Medulla oblongata (tissue), 1 donor: ENCODE results near the gene SOX9.

Experiments
- DNase-seq: peaks from one replicate; pipeline ENCODE4 v3.0.0-alpha.2; 2015; ENCODE audit errors: extremely low spot score

The SOX9 gene

DNA sequence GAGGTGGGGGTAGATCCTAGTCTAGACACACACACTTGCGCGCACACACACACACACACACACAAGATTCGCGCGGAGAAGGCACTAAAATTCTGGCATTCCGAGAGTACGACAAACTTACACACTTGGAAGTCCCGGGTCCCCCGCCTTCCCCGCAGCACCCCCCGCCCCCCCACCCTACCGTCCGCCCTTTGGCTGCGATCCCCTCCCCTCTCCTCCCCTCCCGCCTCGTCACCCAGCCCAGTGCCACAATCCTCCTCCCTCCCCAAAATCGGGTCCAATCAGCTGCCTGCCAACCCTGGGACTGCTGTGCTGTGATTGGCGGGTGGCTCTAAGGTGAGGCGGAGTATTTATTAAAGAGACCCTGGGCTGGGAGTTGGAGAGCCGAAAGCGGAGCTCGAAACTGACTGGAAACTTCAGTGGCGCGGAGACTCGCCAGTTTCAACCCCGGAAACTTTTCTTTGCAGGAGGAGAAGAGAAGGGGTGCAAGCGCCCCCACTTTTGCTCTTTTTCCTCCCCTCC is at the start of gene SOX9:
SOX9 (plus strand) TSS at position 379 of the 522 bp plus-strand sequence. CDS start 372 bp downstream, outside the sequence.
- DNase-seq = peak; percentile 97

DNA sequence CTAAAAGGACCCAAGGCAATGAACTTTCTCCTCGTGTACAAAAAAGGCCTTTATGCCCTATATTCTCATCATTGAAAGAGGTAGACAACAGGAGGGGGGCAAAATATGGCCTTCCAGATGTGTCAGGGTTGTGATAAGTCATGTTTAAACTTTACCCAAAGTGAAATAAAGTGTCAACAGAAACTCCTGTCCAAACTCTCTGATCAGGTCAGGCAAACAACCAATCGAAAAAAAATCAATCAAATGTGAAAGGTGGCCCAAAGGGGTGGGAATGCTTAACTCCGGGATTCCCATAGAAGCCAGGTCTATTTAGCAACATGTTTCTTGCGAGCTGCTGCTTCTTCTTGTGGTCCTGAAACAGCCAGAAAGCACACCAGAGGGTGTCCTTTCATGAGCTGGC is 49.5 kb upstream of the SOX9 start:
- DNase-seq = no peak

GRCh38 chr17:72075995-72076677 is 44.7 kb upstream of the SOX9 start:
- no peak for DNase-seq

DNA sequence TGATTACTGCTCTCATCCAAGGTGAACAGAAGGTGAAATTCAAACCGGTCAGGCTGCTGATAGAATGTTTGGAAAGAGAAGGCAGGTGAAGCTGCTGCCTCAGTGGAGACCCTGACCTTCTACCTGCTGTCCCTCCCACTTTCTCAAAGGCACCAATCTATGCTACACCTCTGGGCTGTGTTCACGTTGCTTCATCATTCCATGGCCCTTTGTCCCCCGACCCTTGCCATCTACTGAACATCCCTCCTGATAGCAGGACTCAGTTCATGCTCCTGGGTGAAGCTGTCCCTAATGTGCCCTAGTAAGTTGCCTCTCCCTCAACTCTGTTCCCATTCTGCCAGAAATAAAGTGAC is 44.2 kb upstream of the SOX9 start:
- DNase-seq = no peak

GRCh38 chr17:72077326-72077960 is 43.4 kb upstream of the SOX9 start:
- DNase-seq = no peak

DNA sequence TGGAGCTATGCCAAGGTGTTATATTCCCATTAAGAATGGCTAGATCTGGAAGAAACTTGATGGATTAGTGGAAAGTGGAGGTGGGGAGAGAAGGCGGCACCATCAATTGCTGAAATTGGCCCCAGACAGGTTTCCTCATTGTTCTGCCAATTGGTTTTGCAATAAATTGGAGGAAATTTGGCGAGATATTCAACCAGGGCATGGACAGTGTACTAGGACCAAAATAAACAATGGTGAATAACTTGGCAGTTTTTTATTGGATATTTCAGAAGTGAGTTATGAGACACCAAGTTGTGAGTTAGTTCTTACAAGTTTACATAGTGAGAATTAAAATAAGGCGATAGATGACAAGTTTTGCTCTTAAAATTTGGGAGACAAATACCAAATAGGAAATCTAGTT is 41.1 kb upstream of the SOX9 start:
- DNase-seq = no peak

DNA sequence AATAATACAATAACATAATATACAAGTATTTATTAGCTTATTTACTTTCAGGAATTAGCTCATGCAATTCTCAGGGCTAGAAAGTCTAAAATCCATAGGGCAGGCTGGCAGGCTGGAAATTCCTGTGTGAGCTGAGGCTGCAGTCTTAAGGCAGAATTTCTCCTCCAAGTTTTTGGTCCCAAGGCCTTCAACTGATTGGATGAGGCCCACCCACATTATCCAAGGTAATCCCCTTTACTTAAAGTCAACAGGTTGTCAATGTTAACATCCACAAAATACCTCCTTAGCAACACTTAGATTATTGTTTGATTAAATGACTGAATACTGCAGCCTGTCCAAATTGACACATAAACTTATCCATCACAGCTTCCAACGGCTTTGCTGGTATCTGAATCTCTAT is 32.9 kb upstream of the SOX9 start:
- DNase-seq = no peak

DNA sequence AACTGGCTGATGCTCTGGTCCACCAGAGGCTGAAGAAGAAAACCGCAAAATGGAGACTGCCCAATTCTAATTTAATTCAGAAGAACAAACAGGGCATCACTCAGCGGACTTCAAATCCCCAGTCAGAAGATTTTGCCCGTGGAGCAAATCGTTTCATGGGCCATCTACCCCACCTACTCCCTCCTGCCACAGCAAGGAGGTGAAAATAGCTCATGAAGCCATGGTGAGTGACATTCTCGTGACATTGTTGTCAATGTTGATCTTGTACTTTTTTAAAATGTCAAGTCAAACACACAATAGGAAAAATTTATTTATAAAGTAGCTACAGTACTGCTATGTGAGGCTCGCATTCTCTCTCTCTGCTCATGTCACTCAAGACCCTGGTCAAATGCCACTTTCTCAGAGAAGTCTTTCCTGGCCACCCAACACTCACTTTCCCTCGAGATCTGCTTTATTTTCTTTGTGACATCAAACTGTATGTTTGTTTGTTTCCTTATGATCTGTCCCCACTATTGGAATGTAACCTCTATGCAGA is 31.3 kb upstream of the SOX9 start:
- no peak for DNase-seq

DNA sequence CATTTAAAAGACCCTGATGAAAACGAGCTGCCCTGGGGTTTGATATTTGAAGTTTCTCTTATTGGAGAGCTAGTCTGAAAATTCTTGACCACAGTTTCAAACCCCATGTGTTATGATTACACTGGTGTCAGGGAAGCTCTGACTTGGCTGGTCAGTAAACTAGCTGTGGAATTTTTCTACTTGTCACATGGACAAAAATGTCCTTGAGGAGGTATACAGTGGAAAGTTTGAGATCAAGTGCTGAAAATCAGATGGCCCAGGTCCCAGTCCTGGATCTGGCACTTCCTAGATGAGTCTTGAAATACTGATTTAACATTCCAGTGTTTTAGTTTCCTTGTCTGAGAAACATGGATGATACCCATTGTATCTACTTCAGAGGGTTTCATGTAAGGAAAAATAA is 30.7 kb upstream of the SOX9 start:
- no peak for DNase-seq

- DNase-seq = no peak
Observed at GRCh38 chr17:72092710-72093322, 28.0 kb upstream of the SOX9 start.

GRCh38 chr17:72093707-72094106 is 27.1 kb upstream of the SOX9 start:
- DNase-seq = no peak

GRCh38 chr17:72095316-72095715 is 25.5 kb upstream of the SOX9 start:
- DNase-seq = no peak

GRCh38 chr17:72097144-72097543 is 23.7 kb upstream of the SOX9 start:
- no peak for DNase-seq

- no peak for DNase-seq
Observed at GRCh38 chr17:72099919-72100318, 20.9 kb upstream of the SOX9 start.

DNA sequence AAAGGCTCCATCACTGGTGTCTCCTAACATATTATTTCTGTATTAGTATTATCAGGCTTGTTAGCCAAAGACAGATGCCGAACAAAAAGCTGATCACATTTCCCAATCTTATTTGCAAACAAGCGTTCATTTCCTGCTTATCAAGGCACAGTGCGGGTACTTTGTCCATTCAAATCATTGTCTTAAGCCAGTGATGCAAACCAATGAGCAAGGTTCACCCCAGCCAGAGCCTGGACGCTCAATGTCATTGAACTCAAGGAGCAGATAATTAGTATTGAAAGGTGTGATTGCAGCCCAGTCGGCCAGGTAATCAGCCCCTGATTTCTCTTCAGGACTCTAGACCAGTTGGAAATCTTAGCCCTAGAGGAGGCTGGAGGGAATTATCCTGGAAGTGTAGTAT is 20.4 kb upstream of the SOX9 start:
- DNase-seq = no peak

DNA sequence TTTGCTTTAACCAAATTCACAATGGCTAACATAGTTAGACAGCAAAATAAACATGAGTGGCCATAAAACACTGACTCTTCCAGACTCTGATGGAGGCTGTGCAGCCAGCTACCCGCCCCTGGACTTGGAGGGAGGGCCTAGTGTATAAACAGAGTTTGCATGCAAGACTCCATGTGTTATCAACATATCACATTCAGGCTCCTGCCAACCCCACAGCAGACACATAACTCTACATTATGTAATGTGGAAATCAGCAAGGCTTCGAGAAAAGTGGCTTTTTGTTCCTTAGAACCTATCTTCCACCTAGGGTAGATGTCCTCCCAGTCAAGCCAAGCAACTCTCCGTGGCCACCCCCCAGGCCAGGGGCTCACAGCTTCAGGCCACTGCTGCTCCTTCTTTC is 19.3 kb upstream of the SOX9 start:
- no peak for DNase-seq

DNA sequence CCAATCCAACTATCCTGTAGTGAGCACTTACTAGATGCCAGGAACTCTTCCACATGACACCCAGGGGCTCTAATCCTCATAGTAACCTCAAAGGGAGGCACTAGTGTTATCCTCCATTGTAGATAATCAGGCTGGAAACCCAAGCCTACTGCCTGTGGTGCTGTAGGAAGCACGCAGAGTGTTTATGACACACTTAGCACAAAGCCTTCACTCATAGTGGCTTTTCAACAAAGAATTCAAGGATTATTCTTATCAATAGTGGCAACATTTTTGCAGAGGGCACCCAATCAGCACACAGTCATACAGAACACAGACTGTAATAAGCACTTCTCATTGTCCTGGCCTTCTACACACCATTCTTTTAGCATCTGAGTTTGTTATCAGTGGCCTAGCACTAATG is 18.5 kb upstream of the SOX9 start:
- DNase-seq = no peak

DNA sequence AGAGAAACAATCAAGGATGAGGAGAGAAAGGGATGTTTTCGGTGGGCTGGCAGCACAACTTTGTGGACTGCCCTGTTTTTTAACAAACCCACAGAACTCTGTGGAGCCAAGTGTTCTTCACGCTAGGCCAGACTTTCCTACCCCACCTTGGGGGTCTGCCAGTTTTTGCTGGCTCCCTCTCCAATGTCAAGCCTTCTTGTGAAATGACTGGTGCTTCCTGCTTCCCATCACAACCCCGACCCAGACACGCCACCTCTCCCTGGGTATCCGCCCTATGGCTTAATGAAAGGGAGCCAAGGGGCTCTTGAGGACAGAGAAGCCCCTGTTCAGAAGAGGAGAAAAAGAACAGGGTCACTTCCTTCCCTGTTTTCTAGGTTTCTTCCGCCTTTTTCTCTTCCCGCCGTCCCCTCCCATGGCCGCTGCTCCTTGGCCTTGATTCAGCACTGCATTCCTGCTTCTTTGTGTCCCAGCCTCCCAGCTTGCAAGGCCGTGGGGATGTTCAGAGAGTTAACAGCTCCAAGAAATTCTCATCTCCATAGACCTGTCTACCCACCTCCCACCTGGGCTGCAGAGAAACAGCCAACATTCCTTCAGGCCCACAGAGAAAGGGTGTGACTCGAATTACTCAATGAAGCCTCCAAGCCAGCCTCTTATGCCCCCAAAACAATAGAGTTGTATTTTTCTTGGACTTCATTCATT is 16.5 kb upstream of the SOX9 start:
- DNase-seq = peak; percentile 66

DNA sequence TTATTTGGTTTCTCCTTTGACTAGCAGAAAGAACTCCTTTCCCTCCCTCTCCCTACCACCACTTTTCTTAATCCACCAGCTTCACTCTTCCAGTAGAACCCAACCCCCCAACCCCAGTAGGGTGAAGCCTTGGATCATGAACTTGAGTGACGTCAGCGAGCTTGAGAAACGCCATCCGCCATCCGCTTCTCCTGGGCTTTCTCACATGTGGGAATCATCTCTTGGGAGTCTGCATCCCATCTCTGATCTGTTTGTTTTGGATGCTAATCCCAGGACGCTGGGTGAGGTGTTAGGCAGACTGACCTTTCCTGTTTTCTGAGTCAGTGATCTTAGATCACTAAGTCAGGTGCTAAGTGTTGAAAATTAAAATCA is 16.0 kb upstream of the SOX9 start:
- no peak for DNase-seq

GRCh38 chr17:72107100-72107499 is 13.7 kb upstream of the SOX9 start:
- DNase-seq = no peak

DNA sequence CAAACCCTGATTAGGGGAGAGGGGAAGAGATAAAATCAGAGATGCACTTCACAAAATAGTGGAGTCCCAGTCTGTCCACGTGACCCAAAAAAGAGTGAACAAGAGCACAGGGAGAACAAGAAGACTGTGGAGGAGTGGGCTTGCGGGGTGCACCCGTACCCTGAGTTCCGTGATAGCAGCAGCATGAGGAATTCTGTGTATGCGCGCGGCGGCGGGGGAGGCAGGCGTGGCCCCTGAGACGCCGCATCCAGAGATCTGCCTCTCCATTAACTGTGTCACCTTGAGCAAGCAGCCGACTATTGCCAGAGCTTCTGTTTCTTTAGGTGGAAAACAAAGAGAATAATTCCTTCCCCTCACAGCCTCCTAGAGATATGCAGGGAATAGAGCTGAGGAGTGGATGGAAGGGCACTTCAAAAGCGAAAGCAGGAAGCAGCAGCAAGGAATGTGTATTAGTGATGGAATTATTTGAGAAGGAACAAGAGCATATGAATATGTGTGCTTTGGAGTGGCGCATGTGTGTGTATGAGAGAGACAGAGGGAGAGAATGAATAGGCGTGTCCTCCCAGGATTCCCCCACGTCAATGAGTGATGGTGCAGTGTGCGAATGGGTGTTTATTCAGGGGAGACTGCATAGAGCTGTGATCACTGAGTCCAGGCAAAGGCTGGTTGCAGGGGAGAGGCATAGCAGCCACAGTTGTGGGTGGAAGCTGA is 10.4 kb upstream of the SOX9 start:
- no peak for DNase-seq

- no peak for DNase-seq
Observed at GRCh38 chr17:72110942-72111318, 9.9 kb upstream of the SOX9 start.
